ENCODE measurements around the gene TECPR1.

TECPR1 gene

DNA sequence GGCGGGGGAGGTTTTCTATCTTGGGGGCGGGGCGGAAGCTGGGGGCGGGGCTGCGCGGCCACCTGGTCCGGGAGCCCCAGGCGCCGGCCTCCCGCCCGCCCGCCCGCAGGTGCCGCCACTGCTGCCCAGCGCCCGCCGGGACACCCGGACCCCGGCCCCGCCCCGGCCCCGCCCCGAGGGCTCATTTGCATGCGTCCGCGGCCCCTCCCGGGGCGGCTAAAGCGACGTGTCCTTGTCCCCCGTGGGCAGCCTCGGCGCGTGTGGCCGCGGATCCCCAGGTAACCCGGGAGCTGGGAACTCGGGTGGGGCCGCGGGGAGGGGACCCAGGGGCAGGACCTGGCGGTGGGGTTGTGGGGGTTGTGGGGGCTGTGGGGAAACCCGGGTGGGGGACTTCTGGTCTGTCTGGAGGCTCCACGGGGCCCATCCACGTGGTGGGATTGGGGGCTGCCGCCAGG, 40.8 kb downstream of the TECPR1 start, which contains the start of gene BHLHA15:
TSS of gene BHLHA15 (plus strand) at position 219 of the 455 bp plus-strand sequence. CDS start 871 bp downstream, outside the sequence.
- FAIRE-seq: no peak
- DNase-seq (ENCODE audit: insufficient read length, low spot score): no peak
- no peak for TF ChIP-seq POLR2A (IDR thresholded peaks at IDR 0.05; ENCODE audit: low read depth, low read length)

DNA sequence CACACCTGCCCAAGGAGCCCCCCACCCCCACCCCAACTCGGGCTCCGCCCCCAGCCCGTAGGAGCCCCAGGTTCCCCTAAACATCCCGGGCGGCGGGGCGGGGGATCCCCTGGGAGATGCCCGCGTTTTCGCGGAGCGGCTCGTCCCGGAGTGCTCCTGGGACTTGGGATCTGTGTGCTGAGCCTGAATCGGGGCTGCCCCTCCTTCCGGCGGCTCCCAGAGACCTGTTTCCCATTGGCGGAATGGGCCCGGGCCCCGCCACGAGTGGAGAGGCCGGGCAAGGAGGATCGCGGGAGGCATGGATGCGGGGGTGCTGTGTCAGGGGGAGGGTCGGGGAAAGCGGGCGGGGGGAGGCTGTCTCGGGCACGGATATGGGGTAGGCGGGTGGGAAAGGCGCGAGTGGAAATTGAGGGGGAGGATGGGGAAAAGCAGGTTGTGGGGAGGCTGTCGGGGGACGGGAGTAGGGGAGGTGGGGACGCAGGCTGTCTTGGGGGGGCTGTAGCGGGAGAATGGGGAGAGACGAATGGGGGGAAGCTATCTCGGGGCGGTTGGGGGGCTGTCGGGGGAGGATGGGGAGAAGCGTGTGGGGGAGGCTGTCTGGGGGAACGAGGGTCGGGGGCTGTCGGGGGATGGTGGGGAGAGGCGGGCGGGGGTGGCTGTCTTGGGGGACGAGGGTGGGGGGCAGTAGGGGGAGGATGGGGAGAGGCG, 41.4 kb downstream of the TECPR1 start:
- FAIRE-seq (no peak), DNase-seq (ENCODE audit: insufficient read length, low spot score) (no peak)
- TF ChIP-seq POLR2A (IDR thresholded peaks at IDR 0.05; ENCODE audit: low read depth, low read length): no peak

DNA sequence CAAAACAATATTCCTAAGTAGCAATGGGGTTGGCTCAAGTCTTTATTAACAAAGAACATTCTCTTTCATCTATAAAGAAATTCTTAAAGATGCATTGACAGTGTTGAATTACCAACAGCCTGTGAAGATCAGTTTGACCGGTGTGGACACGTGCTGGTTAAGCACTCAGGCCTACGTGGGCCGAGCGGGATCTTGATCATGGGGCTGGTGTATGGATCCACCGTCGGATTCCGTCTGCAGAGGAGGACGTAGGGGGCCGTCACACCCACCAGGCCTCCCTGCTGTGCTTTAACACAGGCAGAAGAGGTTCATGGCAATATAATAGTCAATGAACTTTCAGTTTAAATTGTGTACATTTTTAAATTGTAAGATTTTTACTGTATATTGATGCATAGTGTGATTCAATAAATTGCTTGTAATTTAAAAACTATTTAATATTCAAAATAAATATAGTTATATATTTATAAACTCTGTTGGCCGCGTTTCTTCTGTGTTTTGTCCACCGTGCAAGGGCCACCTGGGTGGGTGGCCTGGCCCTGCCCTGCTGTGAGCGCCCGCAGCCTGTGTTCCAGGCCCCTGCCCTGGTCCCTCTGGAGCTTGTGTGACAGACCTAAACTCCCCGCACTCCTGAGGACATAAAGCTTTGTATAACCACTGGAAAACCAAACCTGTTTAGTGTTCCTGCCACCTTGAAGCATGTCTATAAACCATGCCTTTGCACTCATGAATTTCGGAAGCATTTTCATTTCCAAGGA, 42.7 kb downstream of the TECPR1 start:
- DNase-seq (ENCODE audit: insufficient read length, low spot score) (no peak), FAIRE-seq (no peak)
- TF ChIP-seq POLR2A (IDR thresholded peaks at IDR 0.05; ENCODE audit: low read depth, low read length): no peak

DNA sequence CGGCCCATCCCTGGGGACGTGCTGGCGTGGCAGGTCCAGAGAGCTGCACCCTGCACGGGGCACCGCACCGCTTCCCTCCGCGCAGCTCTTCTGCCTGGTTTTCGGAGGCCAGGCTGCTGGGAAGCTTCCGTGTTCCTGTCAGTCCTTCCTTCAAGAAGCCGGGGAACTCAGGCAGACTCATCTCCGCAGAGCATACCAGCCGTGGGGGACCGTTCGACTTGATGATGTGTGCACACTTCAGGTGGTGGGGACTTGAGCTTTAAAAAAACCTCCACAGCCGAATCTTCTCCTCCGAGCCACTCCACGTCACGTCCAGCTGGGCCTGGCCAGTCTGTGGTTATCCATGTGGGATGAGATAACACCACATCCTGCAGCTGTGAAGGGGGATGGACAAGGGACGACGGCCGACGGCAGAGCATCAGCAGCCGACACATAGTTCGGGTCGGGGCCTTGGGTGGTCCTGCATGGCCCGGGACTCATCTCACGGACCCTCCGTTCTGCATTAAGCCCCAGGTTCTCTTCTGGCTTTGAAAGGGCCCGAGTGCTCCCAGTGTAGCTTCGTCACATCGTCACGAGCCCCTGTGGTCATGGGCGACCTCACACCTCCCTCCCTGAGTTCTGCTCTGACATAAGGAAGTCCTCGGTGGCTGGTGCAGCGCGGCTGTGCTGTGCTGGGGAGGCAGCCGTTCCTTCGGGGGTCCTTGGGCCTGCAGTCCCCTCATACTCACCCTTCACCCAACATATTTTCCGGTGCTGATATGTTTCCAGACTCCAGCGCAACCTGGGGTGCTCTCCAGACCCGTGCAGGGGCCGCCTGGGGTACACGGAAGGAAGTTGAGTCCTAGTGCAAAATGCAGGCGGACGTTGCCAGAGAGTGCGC, 45.3 kb downstream of the TECPR1 start:
- FAIRE-seq: no peak
- no peak for DNase-seq (ENCODE audit: insufficient read length, low spot score)
- TF ChIP-seq POLR2A (IDR thresholded peaks at IDR 0.05; ENCODE audit: low read depth, low read length): no peak

DNA sequence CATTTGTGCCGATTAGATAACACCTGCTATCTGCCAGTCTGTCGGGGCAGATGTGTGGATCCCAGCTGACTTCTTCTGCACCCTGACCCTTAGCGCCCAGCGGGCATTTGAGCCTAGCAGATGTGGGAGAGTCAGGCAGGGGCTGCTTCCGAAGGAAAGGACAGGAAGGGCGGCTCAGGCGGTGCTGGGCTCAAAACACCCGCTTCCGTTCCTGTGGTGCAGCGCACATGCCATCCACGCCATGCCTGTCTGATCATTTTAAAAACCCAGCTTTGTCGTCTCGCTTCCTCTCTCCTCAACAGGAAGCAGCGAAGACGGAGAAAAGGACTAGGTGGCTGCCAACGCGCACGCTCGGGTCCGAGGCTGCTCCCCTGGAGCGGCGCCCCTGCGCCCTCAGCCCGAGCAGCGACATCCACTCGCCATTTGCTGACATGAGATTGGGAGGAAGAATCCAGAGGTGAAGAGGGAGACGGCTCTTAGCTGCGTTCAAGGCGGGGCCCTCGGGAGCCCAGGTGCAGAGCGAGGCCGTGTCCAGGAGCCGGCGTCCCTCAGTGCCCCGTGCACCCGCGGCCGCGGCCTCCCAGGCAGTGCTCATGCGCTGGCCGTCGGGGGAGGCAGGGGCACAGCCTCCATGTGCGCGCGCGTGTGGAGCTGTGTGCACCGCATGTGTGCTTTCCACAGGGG, 46.7 kb downstream of the TECPR1 start:
- no peak for TF ChIP-seq POLR2A (IDR thresholded peaks at IDR 0.05; ENCODE audit: low read depth, low read length)
- DNase-seq (ENCODE audit: insufficient read length, low spot score) (no peak), FAIRE-seq (no peak)

DNA sequence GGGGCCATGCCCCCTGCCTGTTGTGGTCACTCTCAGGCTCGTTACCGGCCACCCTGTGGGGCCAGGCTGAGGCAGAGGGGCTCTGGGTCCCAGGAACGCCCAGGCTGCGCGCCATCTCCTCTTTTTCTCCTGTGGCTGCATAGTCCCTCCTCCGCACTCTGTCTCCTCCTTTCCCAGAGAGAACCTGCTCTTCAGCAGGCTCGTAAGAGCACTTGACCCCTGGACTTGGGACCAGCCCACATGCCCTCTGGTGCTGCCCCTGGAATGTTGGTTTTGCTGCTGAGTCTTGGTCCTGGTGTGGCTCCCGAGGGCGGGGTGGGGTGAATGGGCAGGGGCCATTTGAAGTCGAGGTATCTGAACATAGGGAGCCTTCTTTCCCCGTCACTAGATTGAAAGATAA, 47.4 kb downstream of the TECPR1 start:
- DNase-seq (ENCODE audit: insufficient read length, low spot score) (no peak), FAIRE-seq (no peak)

DNA sequence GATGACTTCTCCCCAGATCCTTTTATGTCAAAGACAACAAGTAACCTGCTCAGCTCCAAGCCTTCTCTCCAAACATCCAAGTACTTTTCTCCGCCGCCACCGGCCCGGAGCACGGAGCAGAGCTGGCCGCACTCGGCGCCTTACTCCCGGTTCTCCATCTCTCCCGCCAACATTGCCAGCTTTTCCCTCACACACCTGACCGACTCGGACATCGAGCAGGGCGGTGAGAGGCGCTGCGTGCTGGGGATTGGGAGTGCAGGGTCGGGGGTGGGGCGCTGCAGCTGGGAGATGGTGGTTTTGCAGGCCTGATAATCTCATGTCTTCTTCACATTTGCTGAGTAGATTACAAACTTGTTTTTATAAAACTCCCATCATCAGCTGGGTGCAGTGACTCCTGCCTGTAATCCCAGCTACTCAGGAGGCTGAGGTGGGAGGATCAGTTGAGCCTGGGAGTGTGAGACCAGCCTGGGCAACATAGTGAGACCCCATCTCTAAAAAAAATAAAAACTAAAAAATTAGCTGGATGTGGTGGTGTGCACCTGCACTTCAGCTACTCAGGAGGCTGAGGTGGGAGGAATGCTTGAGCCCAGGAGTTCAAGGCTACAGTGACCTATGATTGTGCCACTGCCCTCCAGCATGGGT, 47.9 kb downstream of the TECPR1 start:
- FAIRE-seq (no peak), DNase-seq (ENCODE audit: insufficient read length, low spot score) (no peak)
- TF ChIP-seq POLR2A (IDR thresholded peaks at IDR 0.05; ENCODE audit: low read depth, low read length): no peak

More for the DNA sequence above, 47.4 kb downstream of the TECPR1 start:
- no peak for TF ChIP-seq POLR2A (IDR thresholded peaks at IDR 0.05; ENCODE audit: low read depth, low read length)

DNA sequence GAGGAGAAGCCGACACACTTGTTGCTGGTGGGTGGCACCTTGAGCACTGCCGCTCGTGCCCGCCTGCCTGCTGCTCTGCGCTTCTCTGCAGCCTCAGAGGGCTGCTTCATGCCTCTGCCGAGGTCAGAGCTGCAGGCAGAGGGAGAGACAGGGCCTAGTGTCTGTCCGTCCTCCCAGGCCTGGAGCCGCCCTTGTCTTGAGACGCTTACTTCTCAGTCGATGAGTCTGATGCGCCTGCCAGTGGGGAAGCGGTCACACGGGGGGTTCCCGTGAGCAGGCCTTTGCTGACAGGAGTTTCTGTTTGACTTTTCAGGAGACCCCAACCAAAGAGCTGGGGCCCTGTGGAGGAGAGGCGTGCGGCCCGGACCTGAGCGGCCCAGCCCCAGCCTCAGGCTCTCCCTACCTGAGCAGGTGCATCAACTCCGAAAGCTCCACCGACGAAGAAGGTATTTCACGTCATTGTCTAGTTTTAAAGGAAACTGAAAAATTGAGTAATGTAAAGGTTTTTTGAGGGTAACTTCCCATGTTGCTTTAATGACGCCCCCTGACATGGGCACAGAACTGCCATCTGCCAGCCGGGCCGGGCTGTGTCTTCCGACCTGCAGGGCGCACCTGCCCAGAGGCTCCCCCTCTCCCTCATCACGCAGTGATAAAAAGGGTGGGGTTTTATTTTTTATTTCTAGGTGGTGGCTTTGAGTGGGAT, 48.6 kb downstream of the TECPR1 start:
- no peak for FAIRE-seq
- no peak for DNase-seq (ENCODE audit: insufficient read length, low spot score)
- TF ChIP-seq POLR2A (IDR thresholded peaks at IDR 0.05; ENCODE audit: low read depth, low read length): no peak

DNA sequence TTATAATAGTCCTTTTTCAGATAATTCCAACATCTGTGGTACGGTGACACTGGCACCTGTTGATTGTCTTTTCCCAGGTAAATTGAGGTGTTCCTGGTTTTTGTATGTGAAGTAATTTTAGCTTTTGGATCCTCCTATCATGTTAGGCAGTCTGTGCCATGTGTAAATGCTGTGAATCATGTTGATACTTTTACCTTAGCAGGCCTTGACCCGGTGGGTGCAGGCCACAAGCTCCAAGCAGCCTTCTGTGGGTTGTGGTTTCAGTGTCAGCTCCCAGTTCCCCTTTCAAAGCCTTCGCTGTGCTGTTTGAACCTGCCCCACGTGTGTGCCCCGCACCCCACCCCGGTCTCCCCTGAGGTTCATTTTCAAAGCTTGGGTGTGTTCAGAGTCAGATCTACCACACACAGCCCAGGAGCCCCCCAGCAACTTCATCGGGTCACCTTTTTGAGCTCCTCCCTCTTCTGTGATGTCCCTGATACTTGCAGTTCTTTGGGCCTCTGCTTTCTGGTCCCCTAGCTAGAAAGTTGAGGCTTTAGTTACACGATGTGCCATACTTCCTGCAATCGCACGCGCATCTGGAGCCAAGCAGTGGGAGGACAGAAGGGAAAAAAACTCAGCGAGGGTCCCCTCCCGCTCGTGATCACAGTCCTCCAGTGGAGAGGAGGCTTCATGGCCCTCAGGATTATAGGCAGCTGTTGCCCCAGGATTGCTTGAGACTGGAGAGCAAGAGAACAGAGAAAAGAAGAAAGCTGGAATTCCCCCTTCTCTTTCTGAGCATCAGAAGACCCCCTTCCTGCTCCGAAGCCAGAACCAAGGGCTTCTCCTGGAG, 49.5 kb downstream of the TECPR1 start:
- TF ChIP-seq POLR2A (IDR thresholded peaks at IDR 0.05; ENCODE audit: low read depth, low read length): no peak
- DNase-seq (ENCODE audit: insufficient read length, low spot score): no peak
- FAIRE-seq: no peak

DNA sequence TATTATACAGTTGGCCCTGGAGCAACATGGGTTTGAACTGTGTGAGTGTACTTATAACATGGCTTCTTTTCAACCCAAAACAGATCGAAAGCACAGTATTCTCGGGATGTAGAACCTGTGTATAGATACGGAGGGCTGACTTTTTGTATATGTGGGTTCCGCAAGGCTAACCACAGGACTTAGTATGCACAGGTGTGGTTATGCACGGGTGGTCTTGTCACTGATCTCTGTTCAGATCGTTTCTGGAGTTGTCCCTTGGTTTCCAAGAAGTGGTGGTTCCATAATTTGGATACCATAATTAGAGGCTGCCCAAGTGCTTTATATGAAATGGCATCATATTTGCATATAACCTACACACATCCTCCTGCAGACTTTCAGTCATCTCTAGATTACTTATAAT, 51.7 kb downstream of the TECPR1 start:
- FAIRE-seq: no peak
- no peak for TF ChIP-seq POLR2A (IDR thresholded peaks at IDR 0.05; ENCODE audit: low read depth, low read length)

DNA sequence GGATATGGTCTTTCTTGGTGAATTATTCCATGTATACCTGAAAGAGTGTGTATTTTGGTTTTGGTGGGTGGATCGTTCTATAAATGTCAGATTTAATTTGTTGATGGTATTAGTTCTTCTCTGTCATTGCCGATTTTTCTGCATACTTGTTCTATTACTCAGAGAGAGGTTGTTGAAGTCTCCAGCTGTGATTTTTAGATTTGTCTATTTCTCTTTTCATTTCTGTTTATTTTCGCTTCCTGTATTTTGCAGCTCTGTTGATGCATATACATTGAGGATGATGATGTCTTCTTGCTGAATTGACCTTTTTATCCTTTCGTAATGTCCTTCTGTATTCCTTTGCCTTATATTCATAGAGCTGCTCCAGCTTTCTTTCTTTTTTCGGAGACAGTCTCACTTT, 52.9 kb downstream of the TECPR1 start:
- DNase-seq (ENCODE audit: insufficient read length, low spot score) (no peak), FAIRE-seq (no peak)
- TF ChIP-seq POLR2A (IDR thresholded peaks at IDR 0.05; ENCODE audit: low read depth, low read length): no peak

More for the DNA sequence above, 51.7 kb downstream of the TECPR1 start:
- DNase-seq (ENCODE audit: insufficient read length, low spot score): no peak
